ENCODE data around the gene ALDOB. TPM values are rescaled to one million over a fixed set of nuclear protein-coding genes. Genes with fewer than 3 reads are reported as not detected.
A peak's percentile ranks its signal among the peaks of the same experiment; 100 is the strongest.
"Not testable (repeated sequence)": the region's sequence is repeated elsewhere in the genome, so short reads cannot be mapped to it uniquely, and the experiment has no call there.

ALDOB gene
- total RNA-seq, 1 donor from 2014 or later: not detected

DNA sequence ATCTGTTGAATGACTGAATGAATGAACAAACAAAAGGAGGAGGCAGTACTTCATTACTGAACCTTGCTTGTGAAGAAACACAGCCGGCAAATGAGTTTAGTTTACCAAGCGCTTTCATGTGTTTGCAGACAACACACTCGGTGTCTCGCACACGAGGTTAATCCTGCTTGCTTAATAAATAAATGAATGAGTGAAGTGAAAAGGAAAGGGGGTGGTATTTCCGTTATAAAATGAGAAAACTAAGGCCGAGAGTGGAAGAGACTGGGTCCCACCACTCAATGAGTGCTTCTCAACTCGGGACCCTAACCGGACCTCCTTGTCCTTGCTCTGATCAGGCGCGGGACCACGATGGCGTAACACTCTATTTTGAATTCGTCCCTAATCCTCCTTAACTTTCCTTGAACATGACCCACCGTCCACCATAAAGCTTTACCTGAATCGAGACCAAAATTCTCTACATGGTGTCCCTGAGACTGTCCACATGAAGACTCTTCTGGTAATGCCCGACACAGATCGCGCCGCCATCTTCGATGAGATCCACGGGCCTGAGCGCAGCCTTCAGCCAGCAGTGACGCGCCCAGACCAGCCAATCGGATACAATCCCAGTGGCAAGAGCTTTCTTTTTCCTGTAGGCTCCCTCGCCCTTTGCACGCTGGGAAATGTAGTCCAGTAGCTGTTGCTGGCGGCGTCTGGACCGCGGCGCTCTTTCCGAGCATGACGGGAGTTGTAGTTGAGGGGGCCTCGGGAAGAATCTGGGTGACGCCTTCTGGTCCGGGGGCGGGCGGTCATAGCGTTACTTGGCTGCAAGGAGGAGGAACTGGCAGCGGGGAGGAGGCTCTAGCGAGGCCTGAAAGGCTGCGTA lies 37.3 kb downstream of the ALDOB start, which contains the start of the genes MRPL50 and ZNF189:
Gene MRPL50, minus strand, starts transcription at position 551 of the 862 bp plus-strand sequence. Its CDS starts 26 bp downstream, at position 525.
Gene ZNF189, plus strand, starts transcription at position 784 of the 862 bp plus-strand sequence. CDS start 306 bp downstream, outside the sequence.
- ATAC-seq: peak; percentile 99
- DNase-seq (ENCODE audit: low spot score): peak; percentile 98
- intact Hi-C loops (cut with DNase I): no loop called here

DNA sequence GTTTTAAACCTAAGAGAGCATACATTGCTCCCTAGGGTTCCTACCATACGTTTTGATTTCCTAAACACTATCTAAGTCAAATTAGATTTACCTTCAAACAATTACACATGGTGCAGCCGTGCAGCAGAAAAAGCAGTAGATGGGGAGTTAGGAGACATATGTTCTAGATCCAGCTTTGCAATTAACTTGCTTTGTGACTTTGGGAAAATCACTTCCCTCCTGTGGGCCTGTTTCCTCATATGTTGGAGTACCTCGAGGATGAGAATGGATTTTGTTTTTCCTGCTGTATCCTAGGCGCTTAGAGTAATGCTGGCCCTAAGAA lies 37.9 kb downstream of the ALDOB start:
- no peak for ATAC-seq
- intact Hi-C loops (cut with DNase I): no loop called here
- DNase-seq (ENCODE audit: low spot score): no peak

DNA sequence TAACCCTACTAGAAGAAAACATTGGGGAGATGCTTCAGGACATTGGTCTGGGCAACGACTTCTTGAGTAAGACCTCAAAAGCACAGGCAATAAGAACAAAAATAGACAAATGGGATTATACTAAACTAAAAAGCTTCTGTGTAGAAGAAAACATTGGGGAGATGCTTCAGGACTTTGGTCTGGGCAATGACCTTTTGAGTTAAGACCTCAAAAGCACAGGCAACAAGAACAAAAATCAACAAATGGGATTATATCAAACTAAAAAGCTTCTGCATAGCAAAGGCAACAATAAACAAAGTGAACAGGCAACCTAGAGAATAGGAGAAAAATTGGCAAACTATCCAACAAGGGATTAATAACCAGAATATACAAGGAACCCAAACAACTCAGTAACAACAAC lies 40.9 kb downstream of the ALDOB start:
- intact Hi-C loops (cut with DNase I): no loop called here
- no peak for ATAC-seq
- DNase-seq (ENCODE audit: low spot score): no peak

DNA sequence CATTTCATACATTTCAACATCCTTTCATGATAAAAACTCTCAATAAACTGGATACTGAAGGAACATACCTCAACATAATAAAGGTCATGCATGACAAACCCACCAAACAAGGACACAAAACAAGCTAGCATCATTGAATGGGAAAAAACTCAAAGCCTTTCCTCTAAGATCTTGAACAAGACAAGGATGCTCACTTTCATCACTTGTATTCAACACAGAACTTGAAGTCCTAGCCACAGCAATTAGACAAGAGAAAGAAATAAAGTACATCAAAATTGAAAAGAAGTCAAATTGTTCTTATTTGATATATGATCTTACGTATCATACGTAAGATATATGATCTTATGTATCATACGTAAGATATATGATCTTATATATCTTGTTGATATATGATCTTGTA lies 42.4 kb downstream of the ALDOB start:
- intact Hi-C loops (cut with DNase I): no loop called here
- DNase-seq (ENCODE audit: low spot score): no peak
- ATAC-seq: no peak

DNA sequence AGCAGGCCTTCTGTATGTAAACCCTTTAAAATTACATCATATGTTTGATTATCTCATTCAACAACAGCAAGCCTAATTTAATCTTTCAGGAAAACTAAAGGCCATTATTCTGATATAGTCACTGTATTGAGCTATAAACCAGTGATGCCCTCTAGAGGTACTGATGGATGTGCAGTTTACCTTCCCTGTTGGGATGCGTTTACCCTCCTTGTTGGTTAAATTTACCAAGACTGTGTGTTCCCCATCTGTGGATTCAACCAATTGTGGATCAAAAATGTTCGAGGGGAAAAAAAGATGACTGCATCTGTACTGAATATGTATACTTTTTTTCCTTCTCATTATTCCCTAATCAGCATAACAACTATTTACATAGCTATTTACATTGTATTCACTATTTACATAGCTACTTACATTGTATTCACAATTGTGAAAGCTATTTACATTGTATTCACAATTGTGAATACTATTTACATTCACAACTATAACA lies 47.0 kb downstream of the ALDOB start:
- no peak for DNase-seq (ENCODE audit: low spot score)
- no peak for ATAC-seq
- intact Hi-C loops (cut with DNase I): no loop called here

DNA sequence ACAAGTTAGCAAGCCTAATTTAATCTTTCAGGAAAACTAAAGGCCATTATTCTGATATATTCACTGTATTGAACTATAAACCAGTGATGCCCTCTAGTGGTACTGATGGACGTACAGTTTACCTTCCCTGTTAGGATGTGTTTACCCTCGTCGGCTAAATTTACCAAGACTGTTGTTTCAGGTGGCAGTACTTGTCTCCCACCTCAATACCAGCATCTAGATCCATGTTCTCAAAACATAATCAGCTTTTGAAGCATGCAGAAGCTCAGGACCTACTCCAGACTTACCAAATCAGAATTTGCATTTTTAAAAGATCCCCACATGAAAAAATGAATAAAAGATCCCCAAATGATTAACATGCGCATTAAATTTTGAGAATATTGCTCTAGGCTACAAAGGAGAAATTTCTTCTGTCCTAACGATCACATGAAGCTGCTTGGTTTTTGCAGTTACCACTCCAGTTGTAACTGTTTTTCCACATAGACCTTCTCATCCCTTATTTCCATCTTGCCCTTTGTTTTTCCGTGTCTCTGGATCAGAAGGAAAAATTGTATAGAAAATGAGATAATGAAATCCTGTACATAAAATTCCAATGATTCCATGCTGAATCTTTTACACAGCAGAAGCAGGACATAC lies 47.6 kb downstream of the ALDOB start:
- DNase-seq (ENCODE audit: low spot score) (no peak), ATAC-seq (no peak)
- intact Hi-C loops (cut with DNase I): no loop called here

DNA sequence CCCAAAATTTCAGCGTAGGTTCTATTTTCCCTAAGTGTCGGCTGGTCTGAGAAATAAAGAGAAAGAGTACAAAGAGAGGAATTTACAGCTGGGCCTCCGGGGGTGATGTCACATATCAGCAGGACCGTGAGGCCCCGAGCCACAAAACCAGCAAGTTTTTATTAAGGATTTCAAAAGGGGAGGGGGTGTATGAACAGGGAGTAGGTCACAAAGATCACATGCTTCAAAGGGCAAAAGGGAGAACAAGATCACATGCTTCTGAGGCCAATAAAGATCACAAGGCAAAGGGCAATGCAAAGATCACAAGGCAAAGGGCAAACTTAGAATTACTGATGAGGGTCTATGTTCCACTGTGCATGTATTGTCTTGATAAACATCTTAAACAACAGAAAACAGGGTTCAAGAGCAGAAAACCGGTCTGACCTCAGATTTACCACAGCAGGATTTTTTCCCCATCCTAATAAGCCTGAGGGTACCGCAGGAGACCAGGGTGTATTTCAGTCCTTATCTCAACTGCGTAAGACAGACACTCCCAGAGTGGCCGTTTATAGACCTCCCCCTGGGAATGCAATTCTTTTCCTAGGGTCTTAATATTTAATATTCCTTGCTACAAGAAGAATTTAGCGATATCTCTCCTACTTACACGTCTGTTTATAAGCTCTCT lies 50.6 kb downstream of the ALDOB start, which contains the start of gene BAAT:
Gene BAAT, minus strand, starts transcription at position 134 of the 664 bp plus-strand sequence. CDS start 13,602 bp downstream, outside the sequence.
- intact Hi-C loops (cut with DNase I); DNase-seq (ENCODE audit: low spot score); ATAC-seq: not testable (repeated sequence)

DNA sequence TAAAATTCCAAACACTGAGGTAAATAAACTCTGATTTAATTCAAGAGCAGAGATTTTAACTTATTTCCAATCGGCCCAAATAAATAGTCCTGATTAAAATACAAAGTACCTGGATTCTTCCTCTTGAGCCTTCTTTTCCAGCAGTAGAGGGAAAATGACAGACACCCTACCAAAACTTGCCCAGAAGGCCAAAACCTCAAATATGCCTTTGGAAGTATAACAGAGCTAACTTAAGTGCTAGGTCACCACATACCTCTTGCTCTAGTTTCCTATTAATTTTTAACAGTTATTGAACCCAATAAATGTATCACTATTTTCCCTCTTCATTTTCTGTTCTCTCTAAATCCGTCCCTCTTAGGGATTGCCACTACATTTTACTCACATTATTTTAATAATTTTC lies 52.2 kb downstream of the ALDOB start:
- intact Hi-C loops (cut with DNase I): no loop called here
- ATAC-seq (no peak), DNase-seq (ENCODE audit: low spot score) (no peak)

DNA sequence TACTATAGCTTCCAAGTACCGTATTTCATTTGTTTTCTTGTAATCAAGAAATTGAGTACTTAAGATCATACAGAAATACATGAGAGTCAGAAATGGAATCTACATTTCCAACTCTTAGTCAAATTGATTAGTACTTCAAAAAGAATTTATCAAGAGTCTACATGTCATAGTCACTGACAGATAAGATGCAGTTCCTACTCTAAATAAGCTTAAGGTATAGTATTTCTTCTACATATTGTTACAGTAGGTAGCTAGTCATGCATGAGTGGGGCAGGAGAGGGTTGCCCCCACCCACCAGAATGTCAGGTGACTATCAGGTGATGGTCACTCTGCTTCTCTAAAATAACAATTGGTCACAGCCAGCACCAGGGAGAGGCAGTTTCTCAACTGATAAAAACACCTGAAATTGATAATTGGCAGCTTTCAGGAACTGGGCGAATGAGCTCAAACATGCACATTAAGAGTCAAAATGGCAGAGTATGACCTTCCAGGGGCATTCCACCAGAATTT lies 53.7 kb downstream of the ALDOB start:
- intact Hi-C loops (cut with DNase I): no loop called here
- ATAC-seq: no peak
- no peak for DNase-seq (ENCODE audit: low spot score)

DNA sequence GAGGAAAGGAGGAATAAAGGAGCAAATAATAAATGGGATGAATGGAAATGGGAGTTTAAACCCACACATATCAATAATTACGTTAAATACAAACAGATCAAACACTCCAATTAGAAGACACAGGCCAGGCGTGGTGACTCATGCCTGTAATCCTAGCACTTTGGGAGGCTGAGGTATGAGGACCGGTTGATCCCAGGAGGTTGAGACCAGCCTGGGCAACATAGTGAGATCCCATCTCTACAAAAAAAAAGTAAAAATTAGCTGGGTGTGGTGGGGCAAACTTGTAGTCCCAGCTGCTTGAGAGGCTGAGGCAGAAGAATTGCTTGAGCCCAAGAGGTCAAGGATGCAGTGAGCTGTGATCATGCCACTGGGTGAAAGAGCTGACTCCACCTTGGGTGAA lies 54.5 kb downstream of the ALDOB start:
- intact Hi-C loops (cut with DNase I): no loop called here
- ATAC-seq (no peak), DNase-seq (ENCODE audit: low spot score) (no peak)

DNA sequence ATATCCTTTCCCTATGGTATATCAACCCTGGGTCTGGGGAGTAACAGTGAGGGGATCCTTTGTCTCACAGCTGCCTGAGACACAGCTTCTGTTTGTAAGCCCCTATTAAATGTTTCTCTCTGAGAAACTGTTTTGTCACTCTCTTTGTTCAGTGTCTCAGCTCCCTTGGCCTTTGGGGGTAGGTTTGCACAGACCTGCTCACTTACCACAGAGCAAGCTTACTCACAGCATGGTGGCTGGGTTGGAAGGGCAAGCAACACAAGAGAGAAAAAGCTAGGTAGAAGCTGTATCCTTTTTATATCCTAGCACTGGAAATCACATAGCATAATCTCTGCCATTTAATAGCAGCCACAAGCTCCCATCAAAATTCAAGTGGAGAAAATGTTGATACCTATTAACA lies 55.3 kb downstream of the ALDOB start:
- no peak for ATAC-seq
- intact Hi-C loops (cut with DNase I): no loop called here
- no peak for DNase-seq (ENCODE audit: low spot score)

DNA sequence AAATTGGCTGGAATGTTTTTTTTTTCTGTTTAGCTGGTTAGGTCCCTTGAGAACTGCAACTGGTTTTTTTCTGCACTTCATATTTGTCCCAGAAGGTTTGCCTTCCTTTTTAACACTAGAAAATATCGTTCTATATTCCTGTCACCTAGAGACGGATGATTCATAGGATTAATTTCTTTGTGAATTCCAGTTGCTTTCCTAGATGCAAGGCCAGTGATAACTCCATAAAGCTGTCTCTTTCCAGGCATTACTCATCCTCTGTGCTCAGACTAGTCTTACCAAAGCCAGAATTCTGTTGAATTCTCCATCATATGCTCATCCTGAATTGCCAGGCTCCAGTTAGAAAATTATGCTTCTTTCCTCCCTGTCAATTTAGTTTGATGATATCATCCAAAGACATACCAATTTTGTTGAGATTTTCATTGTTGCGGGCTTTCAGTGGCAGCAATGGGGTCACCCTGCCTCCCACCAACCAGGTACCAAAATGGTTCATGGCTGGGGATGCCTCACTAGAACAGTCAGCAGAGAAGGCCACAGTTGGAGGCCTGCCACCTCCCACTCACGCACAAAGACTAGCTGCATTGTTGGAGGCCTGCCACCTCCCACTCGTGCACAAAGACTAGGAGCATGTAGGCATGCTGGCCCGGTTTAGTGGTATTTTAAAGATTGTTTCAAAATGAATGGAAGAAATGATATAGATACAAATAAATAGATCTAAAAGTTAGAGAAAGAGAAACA lies 59.3 kb downstream of the ALDOB start:
- ATAC-seq: peak; percentile 39
- intact Hi-C loops (cut with DNase I): no loop called here
- DNase-seq (ENCODE audit: low spot score): peak; percentile 77

DNA sequence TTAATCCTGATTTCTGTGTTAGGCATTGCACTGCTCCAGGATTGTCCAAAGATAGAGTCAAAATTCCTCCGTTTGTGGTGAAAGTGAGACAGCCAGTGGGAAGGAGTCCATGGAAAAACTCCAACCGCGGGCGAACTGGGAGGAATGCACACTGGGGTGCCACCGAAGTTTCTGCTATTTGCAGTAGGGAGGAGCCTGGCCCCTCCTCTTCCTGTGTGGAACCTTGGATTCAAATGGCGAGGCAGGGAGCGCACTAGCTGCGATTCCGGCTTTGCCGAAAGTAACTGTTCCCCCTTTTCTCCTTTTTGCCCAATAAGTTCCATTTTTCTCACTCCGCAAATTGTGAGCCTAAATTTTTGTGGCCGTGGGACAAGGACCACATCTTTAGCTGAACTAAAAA lies 60.0 kb downstream of the ALDOB start:
- DNase-seq (ENCODE audit: low spot score): no peak
- no peak for ATAC-seq
- intact Hi-C loops (cut with DNase I): no loop called here

DNA sequence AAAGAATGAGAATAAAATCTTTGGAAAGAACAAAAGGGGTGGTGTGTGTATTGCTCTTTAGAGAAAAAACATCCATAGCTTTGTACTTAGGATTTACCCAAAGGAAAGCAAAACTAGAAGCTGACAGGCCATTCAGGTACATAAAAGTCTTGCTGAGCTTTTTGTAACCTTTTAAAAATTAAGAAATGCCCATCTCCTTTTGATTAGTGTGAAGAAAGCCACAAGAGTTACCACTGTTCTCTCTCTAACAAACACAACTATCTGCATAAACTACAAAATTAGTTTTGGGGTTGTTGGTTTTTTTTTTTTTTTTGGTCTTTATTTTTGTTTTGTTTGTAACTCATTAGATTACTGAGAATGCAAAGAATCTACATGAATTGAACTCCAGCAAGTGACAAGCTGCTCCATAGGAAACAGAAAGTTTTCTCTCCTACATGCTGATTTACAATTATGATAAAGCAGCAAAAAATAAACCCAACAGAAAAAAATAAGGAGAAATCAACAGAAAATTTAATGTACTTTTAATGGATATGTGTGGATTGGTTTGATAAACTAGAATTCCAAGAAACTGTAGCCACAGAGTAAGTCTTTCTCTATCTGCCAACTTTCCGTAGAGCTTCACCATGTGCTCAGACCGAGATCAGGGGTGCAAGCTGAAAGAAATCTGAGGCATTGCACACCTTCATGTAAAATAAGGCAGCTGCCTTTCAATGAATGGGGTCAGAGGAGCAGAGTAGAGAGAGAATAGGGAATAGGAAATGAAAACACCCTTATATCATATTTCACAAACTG lies 63.1 kb downstream of the ALDOB start:
- no peak for DNase-seq (ENCODE audit: low spot score)
- no peak for ATAC-seq
- intact Hi-C loops (cut with DNase I): no loop called here

DNA sequence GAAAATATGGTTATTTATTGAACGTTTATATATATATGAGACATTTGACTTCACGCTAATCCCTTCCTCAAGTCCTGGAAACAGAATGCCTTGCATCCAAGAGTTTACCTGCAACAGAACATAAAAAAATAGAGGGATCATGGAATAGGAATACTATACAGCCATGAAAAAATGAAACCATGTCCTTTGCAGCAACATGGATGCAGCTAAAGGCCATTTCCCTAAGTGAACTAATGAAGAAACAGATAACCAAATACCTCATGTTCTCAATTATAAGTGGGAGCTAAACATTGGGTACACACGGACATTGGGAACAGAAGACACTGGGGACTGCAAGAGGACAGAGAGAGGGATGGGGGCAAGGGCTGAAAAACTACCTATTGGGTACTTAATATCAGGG lies 63.8 kb downstream of the ALDOB start:
- ATAC-seq: no peak
- no peak for DNase-seq (ENCODE audit: low spot score)
- intact Hi-C loops (cut with DNase I): no loop called here

Measured in sciatic nerve (tissue), 2 donors.